Measurements from ENCODE around the gene MAP10. TPM values are rescaled to one million over a fixed set of nuclear protein-coding genes. Genes with fewer than 3 reads are reported as not detected.

Gene MAP10
- total and polyA plus RNA-seq, 12 donors = 0.67 to 7.2 (median 2.6) TPM

- Histone ChIP-seq H3K4me3 (no peak overlapping the region), H3K9me3 (replicated peaks in 1 of 3) (no peaks in the 10 kb centered on the region), H3K36me3 (replicated peaks in 1 of 2) (no peaks in the 10 kb centered on the region), H3K27me3 (no peaks in the 10 kb centered on the region), H3K27ac (no peak overlapping the region), H3K4me1 (replicated peaks in 1 of 2) (no peaks in the 10 kb centered on the region)
- no peak for DNase-seq
- no peak for TF ChIP-seq CTCF (IDR thresholded peaks at IDR 0.05)
- no peak for TF ChIP-seq POLR2A (IDR thresholded peaks at IDR 0.05)
- intact Hi-C loops (cut with DNase I) = no loop called here
- WGBS, 4 donors = 82 to 89% (median 87%) methylated on average over 2 of the region's 2 CpGs
These were observed 49.6 kb downstream of the MAP10 start for GRCh38 chr1:232854798-232855159.

GRCh38 chr1:232856541-232856940 is 51.3 kb downstream of the MAP10 start:
- Histone ChIP-seq H3K9me3 (replicated peaks in 1 of 3) (no peaks in the 10 kb centered on the region), H3K4me3 (no peak overlapping the region), H3K4me1 (replicated peaks in 1 of 2) (no peaks in the 10 kb centered on the region), H3K36me3 (replicated peaks in 1 of 2) (no peaks in the 10 kb centered on the region), H3K27me3 (no peaks in the 10 kb centered on the region), H3K27ac (no peak overlapping the region)
- WGBS, 4 donors = 68 to 83% (median 73%) methylated on average over 3 of the region's 3 CpGs
- intact Hi-C loops (cut with DNase I) = no loop called here
- TF ChIP-seq POLR2A (IDR thresholded peaks at IDR 0.05) (no peak), CTCF (IDR thresholded peaks at IDR 0.05) (no peak)
- DNase-seq = no peak

Small RNAs within 50 kb of the gene (small RNA-seq; reads per million reads assigned to genes)
- 0 reads per million in 2 donors for gene RNU1-74P

Other genes with a start within 250 kb of the MAP10 start
- gene SIPA1L2, start 175.3 kb upstream of the MAP10 start, total RNA-seq = 10 to 100 TPM in 6 of 9 donors, 1 to 10 TPM in 3; 8.3 to 15.9 (median 11.0) TPM
- gene SIPA1L2, start 175.3 kb upstream of the MAP10 start, polyA plus RNA-seq = 10 to 100 TPM in 1 of 3 donors, 1 to 10 TPM in 2; 5.5 to 11.6 (median 6.2) TPM
- gene NTPCR, start 145.2 kb downstream of the MAP10 start, total RNA-seq = 10 to 100 TPM; 17.3 to 72.0 (median 57.4) TPM
- 10 to 100 TPM; 37.9 to 68.1 (median 57.0) TPM for gene NTPCR, start 145.2 kb downstream of the MAP10 start, polyA plus RNA-seq